Stimulated activated CD8-positive, alpha-beta memory T cell treated with anti-CD3 and anti-CD28 coated beads, Interleukin-15, amount 100 ng/mL, for 48 hours (primary cell): ENCODE data around the gene ROBO1.
"Not testable (repeated sequence)": the region's sequence is repeated elsewhere in the genome, so short reads cannot be mapped to it uniquely, and the experiment has no call there.

ENCODE experiments used
- DNase-seq, 2 donors: peaks; one replicate each; pipeline ENCODE4 v3.0.0-alpha.2; 2020; ENCODE audit warnings: low read depth in 2 of 2

ROBO1 gene

DNA sequence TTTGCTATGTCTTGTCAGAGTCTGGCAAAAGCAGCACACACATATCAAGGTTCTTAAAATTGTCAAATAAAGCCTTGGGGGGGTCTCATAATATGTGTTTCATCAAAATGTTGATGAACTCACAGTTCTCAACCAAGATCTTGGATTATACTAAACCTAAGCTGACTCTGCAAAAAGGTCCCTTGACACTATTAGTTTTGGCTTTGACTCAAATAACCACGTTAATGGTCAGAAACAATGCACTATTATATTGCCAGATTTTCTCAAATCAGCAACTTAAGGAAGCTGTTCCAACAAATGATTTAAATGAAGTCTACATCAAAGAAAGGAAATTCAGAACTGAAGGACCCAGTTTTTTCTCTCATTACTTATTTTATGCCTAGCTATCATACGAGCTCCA is 1063.9 kb downstream of the ROBO1 start:
- no peak for DNase-seq

DNA sequence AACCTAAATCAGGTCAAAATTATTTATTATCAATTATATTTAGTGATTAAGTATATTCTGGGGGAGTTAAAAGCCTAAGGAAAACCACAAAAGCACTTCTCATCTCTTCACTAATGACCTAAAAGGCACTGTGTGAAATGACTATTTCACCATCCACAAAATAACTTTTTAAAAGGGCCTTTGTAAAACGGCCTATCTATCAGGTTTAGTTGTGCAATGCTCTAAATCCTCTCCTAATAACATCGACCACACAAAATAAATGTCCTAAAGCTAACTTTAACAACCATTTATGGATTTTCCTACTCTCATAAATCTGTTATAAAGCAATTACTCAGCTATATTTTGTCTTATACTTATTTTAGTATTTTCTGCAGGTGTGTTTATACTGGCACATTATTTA is 1066.3 kb downstream of the ROBO1 start:
- no peak for DNase-seq

DNA sequence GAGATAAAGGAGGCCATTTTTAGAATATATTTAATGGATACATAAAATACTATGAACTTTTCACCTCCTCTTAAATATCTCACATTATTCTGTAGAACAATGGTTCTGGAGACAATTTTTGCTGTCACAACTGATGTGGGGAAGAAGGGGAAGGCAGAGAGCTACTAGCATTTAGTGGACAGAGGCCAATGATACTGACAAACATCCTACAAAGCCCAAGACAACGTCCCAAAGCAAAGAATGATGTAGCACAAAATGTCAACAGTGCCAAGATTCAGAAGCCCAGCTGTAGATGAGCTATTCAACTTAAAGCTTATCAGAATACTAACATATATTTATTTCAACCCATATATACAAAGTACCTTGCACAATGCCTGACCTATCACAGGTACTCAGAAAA is 1069.4 kb downstream of the ROBO1 start:
- DNase-seq = no peak

DNA sequence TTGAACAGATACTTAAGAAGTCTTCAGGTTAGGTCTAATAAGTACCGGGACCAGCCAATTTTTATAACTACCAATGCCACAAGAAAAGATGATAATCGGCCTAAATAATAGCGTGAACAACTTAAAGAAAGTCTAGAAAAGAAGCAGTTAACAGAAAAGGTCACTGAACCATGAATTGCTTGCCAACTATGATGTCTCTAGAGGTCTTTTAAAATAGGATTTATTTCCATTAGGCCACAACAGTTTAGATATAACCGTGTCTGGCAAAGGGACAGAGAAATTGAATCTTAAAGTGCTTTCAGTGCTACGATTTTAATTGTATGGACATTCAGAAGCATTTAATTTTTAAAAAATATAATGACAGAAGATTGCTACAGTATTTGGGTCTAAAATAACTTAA is 1070.4 kb downstream of the ROBO1 start:
- no peak for DNase-seq

DNA sequence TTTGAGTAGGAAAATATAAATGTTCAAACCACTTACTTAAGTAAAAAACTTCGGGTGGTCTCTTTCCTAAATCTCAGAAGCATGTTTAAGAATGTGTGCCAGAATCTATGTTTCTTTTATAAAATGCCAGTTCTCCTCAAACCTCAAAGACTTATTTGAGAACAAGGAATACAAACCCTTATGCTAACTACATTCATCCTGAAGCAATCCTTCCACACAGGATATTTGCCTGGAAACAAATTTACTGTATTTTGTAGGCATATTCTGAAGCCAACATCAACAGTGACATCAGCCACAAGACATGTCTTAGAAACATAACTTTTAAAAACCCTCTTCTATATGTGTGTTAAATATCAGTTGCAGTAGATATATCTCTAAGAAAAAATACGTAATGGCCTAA is 1077.0 kb downstream of the ROBO1 start:
- DNase-seq = no peak

DNA sequence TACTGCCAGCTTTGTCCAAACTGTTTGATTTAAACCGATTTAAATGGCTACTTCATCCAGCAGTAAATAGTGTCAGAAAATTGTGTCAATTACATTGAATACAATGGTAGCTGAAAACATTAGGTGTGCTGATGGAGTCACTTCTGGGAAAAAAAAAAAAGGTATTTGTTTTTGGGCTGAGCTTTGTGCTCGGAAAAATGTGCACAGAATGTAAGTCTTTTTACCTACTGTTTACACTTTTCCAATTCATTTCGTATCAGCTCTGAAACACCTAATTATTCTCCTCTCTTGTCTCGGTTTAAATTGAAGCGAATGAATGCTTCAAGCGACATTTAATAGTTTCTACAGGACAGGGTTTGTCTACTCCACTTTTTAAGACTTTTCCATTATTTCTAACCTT is 1078.4 kb downstream of the ROBO1 start:
- DNase-seq = no peak

DNA sequence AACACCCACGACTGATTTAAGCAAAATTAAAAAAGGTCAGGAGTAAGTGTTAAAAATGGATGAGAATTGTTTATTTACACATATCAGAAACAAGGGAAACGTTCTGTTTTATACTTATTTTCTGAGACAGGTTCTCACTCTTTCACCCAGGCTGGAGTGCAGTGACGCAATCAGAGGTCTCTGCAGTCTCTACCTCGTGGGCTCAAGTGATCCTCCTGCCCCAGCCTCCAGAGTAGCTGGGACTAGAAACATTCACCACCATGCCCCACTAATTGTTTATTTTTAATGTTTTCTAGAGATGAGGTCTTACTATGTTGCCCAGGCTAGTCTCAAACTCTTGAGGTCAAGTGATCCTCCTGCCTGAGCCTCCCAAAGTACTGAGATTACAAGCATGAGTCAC is 1080.3 kb downstream of the ROBO1 start:
- no peak for DNase-seq

DNA sequence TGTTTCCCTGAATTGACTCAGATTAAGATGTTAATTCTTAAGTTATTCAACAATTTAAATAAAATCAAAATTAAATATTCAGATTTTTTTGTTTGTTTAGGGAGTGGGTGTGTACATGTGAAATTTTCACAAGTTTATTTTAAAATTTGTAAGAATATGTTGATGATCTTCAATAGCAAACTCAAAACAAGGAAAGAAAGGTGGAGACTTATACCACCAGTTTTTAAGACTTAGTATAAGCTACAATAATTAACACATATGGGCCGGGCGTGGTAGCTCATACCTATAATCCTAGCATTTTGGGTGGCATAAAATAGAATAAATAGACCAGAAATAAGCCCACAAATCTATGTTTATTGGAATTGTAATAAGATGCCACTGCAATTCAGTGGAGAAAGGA is 1084.5 kb downstream of the ROBO1 start:
- no peak for DNase-seq

DNA sequence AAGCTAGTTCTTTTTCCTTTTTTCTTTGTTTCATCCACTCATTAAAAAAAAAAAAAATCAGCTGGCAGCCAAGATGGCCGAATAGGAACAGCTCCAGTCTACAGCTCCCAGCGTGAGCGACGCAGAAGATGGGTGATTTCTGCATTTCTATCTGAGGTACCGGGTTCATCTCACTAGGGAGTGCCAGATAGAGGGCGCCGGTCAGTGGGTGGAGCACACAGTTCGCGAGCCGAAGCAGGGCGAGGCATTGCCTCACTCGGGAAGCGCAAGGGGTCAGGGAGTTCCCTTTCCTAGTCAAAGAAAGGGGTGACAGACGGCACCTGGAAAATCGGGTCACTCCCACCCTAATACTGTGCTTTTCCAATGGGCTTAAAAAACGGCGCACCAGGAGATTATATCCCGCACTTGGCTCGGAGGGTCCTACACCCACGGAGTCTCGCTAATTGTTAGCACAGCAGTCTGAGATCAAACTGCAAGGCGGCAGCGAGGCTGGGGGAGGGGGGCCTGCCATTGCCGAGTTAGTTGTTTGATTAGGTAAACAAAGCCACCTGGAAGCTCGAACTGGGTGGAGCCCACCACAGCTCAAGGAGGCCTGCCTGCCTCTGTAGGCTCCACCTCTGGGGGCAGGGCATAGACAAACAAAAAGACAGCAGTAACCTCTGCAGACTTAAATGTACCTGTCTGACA is 1092.5 kb downstream of the ROBO1 start:
- DNase-seq = not testable (repeated sequence)

DNA sequence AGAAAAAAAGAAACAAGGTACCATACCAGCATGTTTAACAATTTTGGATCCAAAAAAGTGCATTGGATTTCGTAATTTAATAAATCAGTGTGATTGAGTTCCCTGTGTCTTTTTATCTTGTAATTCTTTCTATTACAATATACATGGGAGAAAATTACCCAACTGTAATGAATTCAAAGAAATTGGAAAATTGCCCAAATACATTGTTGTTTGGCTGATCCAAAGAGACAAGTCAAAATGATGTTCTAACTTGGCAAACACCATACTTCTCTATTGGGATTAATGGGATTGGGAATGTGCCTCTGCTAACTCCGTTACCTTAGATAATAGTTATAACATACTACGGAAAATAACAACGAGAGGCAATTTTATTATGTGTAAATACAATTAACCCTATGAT is 1097.1 kb downstream of the ROBO1 start:
- DNase-seq = no peak

DNA sequence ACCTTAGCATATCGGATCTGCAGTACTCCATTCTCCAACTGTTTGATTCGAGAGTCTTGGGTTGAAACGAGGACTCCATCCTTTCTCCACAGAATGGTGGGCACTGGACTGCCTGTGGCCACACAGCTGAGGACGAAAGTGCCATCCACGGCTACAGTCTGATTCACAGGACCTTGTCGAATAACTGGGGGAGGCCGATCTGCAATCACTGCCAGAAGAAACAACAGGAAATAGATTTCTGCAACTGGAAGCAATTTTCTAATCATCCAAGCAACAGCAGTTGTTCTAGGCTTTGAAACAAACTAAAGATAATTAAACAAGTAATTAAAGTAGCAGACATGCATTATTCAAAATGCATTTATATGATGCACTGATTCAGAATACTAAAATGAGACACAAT is 1097.7 kb downstream of the ROBO1 start:
- DNase-seq = no peak

DNA sequence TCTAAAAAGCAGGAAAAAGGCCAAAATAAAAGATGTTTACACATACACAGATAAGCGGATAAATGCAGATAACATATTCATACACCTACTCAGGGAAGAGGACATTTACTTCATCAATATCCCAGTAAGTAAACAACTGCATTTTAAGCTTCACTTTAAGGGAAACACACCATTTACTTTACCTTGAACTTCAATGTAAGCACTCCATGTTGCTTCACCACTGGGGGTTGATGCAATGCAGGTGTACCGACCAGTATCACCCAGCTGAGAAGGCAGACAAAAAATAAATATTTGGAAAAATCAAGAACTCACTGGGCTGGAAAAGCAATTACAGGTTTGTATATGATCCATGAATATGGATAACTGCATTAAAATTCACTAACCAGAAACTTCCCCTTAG is 1099.5 kb downstream of the ROBO1 start:
- DNase-seq = no peak

DNA sequence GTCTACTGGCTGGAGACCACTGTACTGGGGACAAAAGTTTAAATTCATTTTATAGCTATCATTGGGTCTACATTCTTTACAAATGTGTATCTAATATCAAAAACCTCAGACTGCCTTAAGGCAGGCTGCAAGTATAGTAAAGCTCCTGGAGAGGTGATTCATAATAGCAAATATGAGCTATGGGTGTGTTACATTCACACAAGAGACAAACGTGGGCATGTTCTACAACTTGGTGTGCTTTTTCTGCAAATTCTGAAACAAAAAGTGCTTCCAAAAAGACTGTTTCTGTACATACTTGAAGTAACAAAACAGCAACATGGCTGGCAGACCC is 1101.4 kb downstream of the ROBO1 start:
- DNase-seq = no peak

DNA sequence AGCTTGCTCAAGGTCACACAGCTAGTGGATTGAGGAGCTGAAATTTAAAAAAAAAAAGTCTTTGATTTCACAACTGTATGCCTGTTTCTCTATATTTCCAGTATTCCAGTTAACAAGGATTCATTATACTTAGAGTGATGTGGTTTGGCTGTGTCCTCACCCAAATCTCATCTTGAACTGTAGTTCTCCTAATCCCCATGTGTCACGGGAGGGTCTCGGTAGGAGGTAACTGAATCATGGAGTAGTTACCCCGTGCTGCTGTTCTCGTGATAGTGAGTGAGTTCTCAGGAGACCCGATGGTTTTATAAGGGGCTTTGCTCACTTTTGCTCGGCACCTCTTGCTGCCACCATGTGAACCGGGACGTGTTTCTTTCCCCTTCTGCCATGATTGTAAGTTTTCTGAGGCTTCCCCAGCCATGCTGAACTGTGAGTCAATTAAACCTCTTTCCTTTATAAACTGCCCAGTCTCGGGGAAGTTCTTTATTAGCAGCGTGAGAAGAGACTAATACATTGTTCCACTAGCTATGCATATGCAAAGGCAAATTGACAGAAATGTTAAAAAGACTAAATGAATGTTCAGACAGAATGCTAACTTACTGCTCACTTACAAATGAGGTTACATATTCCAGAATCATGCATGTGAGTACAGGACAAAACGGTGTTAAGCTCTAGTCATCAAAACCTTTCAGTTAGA is 1101.9 kb downstream of the ROBO1 start:
- no peak for DNase-seq

DNA sequence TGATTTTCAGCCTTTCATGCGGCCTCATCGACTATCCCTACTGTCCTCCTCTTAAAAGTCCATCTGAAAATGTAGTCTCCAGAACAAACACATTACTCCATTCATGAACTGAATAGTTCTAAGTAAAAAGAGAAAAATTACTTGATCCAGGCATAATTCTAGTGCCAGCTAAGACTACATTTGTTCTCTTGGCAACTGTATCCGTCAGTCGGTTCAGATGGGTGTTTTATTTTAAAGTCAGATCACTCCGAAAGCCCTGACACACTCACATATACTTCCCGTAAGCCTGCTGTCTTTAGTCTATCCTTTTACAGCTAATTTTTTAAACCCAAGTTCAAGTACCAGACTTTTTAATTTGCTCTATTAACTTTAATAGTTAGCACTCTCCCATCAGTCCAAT is 1102.7 kb downstream of the ROBO1 start:
- DNase-seq = no peak

DNA sequence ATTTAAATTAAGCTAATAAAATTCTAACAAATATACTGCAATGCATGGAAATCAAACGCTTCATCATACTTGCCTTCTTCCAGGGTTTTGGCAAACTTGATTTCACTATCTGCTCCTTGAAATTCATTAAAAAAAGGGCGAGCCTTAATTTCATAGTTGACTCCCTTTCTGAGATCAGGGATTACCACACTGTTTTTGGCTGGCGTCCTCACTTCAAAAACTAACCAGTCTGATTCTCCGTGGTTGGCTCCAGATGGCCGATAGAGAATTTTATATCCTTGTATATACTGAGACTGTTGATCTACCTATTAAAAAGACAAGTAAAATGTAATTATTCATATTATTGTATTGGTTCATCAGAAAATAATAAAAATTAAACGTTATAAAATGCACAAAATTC is 1106.8 kb downstream of the ROBO1 start:
- no peak for DNase-seq

DNA sequence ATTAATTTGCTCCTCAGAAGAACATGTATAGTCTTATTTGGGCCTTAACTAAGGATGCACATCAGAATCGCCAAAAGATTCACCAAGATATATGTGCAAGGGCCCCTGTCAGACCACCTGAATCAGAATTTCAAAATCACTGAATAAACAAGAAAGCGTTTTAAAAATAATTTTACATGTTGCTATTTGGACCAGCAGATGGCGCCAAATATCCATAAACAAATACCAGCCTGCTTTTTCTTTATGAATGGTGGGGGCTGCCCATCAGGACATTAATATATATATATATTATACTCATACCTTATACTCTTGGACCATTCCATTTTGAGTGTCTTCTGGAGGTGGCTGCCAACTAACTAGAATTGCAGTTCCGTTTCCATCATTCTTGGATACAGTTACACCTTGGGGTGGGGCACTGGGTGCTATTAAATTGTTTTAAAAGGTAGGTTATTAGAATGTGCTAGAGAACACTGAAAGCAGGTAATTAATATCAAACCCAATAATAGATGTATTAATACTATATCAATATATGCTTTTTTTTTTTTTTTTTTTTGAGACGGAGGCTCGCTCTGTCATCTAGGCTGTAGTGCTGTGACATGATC is 1108.3 kb downstream of the ROBO1 start:
- no peak for DNase-seq

DNA sequence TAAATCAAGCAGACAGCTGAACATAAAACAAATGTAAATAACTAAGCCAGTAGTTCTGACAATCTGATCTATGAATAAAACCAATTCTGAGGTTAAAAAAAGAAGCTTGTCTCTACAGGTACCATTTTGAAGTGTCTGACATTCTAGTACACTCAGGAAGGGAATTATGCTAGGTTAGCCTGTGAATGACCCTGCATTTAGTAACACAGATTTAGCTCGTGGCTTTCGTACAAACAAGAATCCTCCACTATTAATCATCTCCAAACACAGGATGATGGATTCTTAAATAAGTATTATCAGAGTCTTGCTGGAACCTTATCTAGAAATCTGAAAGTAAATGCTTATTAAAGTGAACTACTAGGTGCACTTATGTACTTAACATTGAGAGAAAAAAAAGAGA is 1120.1 kb downstream of the ROBO1 start:
- no peak for DNase-seq

DNA sequence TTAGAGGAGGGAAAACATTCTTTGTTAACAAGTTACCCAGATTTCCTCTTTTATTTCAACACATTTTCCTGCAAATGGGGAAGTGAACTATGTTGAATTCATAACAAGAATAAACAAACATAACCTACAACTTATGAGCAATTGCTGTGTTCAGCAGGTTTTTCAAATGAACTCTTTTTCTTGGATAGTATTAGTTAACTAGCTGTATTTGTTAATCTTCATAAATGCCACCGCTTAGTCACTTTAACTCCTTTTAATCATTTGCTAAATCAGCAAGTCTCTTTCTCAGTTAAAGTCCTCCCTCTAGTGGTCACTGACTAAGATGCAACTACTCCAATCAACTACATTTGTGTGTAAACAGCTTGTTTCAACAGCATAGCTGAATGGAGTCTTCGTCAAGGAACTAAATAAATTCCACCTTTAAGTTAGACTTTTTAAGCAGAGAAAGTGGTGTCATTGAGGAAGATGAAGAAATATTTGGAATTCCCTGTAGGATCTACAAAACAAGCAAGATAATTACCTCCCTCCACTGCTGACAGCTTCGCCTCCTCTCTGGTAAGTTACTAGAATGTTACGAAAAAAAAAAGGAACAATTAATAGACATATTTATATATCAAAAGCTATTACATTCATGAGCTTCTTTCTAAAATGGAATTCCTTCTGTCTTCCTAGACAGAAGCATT is 1122.0 kb downstream of the ROBO1 start:
- DNase-seq = no peak

DNA sequence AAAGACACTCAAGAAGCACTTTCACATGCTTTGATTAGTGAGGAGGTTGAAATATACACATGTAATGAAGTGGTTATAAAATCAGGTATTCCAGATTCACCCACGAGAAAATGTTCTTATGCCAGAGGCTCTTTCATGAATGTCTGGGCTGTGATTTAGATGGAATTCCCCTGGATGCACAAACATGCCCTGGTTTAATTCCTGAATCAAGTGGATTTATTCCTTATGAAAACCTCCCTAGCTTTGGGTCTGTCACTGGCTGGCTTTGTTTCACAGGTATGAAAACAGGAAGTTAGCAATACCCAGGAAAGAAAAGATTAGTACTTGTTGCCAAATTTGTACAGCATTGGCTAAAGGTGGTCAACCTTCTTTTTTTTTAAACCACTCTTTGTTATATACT is 1123.0 kb downstream of the ROBO1 start:
- no peak for DNase-seq

DNA sequence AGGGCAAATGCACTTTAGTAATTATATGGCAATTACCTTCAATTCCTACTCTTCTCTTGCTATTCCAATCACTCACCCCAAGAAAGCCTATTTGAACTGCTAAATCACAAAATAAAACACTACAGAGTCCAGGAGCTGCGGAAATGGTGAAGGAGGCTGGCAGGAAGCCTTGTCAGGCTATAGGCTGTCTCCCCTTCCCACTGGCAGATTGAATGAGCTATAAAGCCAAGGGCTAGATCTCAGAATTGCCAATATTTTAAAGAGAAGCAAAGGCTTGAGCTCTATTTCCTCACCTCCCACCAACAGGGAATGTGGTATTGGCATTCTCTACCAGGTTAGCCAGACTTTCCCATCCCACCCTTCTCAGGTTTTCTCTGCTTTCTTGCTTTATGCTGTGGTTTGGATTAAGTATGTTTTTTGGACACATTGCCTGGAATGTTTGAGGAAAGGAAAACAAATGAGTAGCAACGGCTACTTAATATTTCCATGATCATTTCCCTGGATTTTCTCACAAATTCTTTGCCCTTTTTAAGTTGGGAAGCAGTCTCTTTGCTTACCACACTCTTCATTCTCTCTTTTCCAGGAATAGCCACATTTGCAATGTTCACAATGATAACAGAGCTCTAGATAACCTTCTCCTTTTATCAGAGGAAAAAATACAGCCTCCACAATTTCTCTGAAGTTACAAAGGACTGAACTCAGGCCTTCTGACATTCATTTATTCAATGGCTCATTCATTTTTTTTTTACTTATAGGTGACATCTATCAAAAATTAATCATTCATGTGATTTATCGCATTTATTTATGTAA is 1125.4 kb downstream of the ROBO1 start:
- DNase-seq = no peak

DNA sequence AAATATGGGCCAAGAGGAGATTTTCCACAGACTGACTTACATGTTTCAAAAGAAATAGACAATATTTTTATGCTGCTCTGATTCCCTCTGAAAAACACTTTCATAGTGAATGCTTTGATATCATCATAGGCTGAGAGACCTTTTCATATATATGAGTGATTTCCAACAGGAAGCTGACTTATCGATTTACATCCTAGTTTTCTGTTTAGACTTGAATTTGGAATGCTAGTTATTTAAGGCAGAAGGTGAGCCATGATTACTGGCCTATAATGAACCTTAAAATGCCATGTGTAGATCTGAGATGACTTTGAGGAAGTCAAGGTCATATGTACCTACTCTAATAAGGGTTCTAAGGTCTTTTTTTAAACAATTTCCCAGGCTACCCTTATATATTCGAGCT is 1126.1 kb downstream of the ROBO1 start:
- no peak for DNase-seq
